GM12878 (cell line): ENCODE measurements around the gene ZNF429.

Experiments
- CREM ChIP-seq: IDR thresholded peaks from 2 replicates; pipeline ENCODE4 v1.6.1; 2014; ENCODE audit warnings: antibody characterized with exemption, low read depth
- HCFC1 ChIP-seq: fragments of 150-350 bp; IDR thresholded peaks from 2 replicates; pipeline ENCODE4 v1.6.1; 2014; ENCODE audit warnings: low read length
- JUNB ChIP-seq: IDR thresholded peaks from 2 replicates; pipeline ENCODE4 v1.6.1; 2016; ENCODE audit warnings: antibody characterized with exemption, mild to moderate bottlenecking
- NBN ChIP-seq: fragments of 450-650 bp; IDR thresholded peaks from 2 replicates; pipeline ENCODE4 v1.6.1; 2016
- POLR2AphosphoS5 ChIP-seq: IDR thresholded peaks from 2 replicates; pipeline ENCODE4 v1.6.1; 2011; ENCODE audit warnings: mild to moderate bottlenecking, low read length, inconsistent platforms
- REST ChIP-seq: IDR thresholded peaks from 2 replicates; pipeline ENCODE4 v1.6.1; 2012; ENCODE audit warnings: mild to moderate bottlenecking, low read depth, low read length
- SKIL ChIP-seq: fragments of 450-650 bp; IDR thresholded peaks from 2 replicates; pipeline ENCODE4 v1.6.1; 2017; ENCODE audit warnings: mild to moderate bottlenecking, low read depth, inconsistent platforms; ENCODE audit not compliant: poor library complexity, severe bottlenecking
- ZBTB40 ChIP-seq: fragments of 450-650 bp; IDR thresholded peaks from 2 replicates; pipeline ENCODE4 v1.6.1; 2016; ENCODE audit warnings: mild to moderate bottlenecking, moderate library complexity, borderline replicate concordance
- TF ChIP-seq, protein P1 (sequence below), 3 experiments: IDR thresholded peaks in 2 of 3; conservative IDR thresholded peaks in 1 of 3; 2 replicates each; pipeline ENCODE4 v1.5.1; 2011; ENCODE audit warnings: low read depth in 3 of 3, low read length in 3 of 3, mild to moderate bottlenecking in 3 of 3, control low read depth in 2 of 3, moderate library complexity in 2 of 3, inconsistent platforms in 1 of 3, mixed read lengths in 1 of 3; ENCODE audit not compliant: control insufficient read depth in 2 of 3, insufficient read depth in 1 of 3; ENCODE audit errors: extremely low read depth in 1 of 3

GRCh38 chr19:21603431-21604231 lies 98.2 kb downstream of the ZNF429 start:
- no peak for TF ChIP-seq REST
- TF ChIP-seq CREM, result no peak
- TF ChIP-seq, protein P1, sequence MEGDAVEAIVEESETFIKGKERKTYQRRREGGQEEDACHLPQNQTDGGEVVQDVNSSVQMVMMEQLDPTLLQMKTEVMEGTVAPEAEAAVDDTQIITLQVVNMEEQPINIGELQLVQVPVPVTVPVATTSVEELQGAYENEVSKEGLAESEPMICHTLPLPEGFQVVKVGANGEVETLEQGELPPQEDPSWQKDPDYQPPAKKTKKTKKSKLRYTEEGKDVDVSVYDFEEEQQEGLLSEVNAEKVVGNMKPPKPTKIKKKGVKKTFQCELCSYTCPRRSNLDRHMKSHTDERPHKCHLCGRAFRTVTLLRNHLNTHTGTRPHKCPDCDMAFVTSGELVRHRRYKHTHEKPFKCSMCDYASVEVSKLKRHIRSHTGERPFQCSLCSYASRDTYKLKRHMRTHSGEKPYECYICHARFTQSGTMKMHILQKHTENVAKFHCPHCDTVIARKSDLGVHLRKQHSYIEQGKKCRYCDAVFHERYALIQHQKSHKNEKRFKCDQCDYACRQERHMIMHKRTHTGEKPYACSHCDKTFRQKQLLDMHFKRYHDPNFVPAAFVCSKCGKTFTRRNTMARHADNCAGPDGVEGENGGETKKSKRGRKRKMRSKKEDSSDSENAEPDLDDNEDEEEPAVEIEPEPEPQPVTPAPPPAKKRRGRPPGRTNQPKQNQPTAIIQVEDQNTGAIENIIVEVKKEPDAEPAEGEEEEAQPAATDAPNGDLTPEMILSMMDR (IDR thresholded peaks at IDR 0.05 in 2 of 3, conservative IDR thresholded peaks at IDR 0.05 in 1 of 3; ENCODE audit: control insufficient read depth in 2 of 3, extremely low read depth in 1 of 3, insufficient read depth in 1 of 3, low read depth in 3 of 3, low read length in 3 of 3), result no peak
- no peak for TF ChIP-seq POLR2AphosphoS5
- no peak for TF ChIP-seq SKIL
- TF ChIP-seq JUNB, result no peak
- TF ChIP-seq NBN, result no peak
- no peak for TF ChIP-seq HCFC1
- no peak for TF ChIP-seq ZBTB40
